NCI-H2029 (cell line): ENCODE data around the gene DENND1C.
"Not testable (repeated sequence)": the region's sequence is repeated elsewhere in the genome, so short reads cannot be mapped to it uniquely, and the experiment has no call there.

ENCODE experiments used
- DNase-seq: peaks from one replicate; lab custom pipeline; 2025; lab: John Stamatoyannopoulos, UW

DENND1C gene

DNA sequence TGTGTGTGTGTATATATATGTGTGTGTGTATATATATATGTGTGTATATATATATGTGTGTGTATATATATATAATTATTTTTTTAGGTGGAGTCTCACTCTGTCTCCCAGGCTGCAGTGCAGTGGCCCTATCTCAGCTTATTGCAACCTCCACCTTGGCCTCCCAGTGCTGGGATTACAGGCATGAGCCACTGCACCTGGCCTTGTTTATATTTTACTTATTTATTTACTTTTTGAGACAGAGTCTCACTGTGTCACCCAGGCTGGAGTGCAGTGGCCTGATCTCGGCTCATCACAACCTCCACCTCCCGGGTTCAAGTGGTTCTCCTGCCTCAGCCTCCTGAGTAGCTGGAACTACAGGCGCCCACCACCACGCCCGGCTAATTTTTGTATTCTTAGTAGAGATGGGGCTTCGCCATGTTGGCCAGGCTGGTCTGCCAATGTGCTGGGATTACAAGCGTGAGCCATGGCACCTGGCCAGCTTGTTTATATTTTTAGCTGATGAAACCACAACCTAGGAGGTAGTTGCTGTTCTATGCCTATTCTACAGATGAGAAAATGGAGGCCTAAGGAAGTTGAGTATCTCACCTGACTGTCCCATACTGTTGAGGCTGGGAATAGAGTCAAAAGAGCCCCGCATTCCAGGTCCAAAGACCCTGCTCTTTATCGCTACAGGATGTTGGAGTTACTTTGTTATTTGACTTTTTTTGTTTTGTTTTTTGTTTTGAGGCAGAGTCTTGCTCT is 26.6 kb upstream of the DENND1C start:
- not testable (repeated sequence) for DNase-seq

GRCh38 chr19:6503407-6504201 is 22.0 kb upstream of the DENND1C start:
- DNase-seq, result no peak

- no peak for DNase-seq
Observed at GRCh38 chr19:6501740-6502648, 20.4 kb upstream of the DENND1C start, which contains the start of gene TUBB4A. TUBB4A (minus strand) TSS chr19:6502309; CDS start chr19:6502212, 97 bp downstream.

- DNase-seq, result no peak
Observed at GRCh38 chr19:6500837-6501739, 19.5 kb upstream of the DENND1C start.

DNA sequence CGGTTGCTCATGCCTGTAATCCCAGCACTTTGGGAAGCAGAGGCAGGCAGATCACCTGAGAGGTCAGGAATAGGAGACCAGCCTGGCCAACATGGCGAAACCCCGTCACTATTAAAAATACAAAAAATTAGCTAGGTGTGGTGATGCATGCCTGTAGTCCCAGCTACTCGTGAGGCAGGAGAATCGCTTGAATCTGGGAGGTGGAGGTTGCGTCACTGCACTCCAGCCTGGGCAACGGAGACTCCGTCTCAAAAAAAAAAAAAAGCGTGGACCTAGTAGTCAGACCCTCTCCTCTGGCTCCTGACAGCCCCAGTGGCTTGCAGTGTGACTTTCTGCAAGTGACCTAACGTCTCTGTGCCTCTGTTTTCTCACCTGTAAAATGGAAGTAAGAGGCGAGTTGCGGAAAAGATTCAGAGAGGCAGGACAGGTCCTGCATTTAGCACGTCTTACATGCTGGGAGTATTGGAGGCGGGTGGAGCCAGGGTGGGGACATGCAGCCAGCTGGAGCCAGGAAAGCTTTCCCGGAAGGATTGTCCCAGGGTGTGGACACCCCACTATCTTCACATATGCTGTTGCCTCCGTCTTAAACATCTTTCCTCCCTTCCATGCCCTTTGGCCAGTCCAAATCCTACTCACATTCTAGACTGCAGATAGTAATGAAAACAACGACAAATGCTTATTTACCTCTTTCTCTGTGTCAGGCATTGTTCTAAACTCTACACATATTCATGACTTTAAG is 17.6 kb upstream of the DENND1C start:
- no peak for DNase-seq

DNA sequence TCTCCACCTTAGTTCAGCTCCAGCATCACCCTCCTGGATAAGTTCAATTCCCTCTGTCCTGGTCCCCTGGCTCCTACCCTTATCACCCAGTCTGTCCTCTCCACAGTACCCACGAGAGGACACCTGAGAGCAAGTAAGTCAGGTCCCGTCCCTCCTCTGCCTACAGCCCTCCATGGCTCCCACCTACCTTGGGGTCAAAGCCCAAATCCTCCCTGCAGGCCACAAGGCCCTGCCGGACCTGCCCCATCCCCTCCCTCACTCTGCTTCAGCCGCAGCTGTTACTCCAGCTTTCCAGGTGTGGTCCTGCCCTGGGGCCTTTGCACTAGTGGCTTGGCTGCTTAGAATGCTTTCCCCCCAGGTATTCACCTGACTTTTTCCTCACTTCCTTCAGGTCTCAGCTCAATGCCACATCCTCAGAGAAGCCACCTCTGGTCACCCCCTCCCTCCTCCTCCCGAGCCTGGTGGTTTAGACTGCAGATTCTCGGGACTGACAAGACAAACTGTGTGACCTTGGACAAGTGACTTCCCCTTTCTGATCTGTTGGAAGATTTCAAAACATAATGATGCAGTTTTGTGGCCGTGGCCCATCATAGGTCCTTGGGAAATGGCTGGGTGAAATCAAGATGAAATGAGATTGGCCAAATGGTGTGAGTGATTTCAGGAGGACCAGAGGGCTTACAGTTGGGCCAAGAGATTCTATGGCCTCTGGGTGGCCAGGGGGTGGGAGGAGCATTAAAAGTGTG is 16.9 kb upstream of the DENND1C start:
- DNase-seq, result no peak

DNA sequence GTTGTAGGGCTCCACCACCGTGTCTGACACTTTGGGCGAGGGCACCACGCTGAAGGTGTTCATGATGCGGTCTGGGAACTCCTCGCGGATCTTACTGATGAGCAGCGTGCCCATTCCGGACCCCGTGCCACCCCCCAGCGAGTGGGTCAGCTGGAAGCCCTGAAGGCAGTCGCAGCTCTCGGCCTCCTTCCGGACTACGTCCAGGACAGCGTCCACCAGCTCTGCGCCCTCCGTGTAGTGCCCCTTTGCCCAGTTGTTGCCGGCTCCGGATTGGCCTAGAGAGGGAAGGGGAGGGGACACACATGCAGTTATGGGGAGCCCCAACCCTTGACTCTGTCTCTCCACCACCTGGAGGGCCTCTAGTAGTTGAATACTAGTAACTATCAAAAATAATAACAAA is 14.4 kb upstream of the DENND1C start:
- no peak for DNase-seq

- no peak for DNase-seq
Observed at GRCh38 chr19:6494438-6495036, 12.9 kb upstream of the DENND1C start.

GRCh38 chr19:6491802-6492592 is 10.4 kb upstream of the DENND1C start:
- no peak for DNase-seq

- no peak for DNase-seq
Observed at GRCh38 chr19:6490134-6490533, 8.5 kb upstream of the DENND1C start.

- DNase-seq, result no peak
Observed at GRCh38 chr19:6489278-6490061, 7.9 kb upstream of the DENND1C start.

DNA sequence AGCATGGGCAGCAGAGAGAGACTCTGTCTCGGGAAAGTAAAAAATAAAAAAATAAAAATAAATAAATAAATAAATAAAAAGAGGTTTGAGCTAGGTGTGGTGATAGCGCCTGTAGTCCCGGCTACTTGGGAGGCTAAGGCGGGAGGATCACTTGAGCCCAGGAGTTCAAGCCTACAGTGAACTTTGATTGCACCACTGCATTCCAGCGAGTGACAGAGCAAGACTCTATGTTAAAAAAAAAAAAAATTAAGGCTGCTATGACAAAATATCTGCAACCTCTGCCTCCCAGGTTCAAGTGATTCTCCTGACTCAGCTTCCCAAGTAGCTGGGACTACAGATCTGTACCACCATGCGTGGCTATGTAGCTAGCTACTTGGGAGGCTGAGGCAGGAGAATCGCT is 3.2 kb upstream of the DENND1C start:
- DNase-seq, result no peak

DNA sequence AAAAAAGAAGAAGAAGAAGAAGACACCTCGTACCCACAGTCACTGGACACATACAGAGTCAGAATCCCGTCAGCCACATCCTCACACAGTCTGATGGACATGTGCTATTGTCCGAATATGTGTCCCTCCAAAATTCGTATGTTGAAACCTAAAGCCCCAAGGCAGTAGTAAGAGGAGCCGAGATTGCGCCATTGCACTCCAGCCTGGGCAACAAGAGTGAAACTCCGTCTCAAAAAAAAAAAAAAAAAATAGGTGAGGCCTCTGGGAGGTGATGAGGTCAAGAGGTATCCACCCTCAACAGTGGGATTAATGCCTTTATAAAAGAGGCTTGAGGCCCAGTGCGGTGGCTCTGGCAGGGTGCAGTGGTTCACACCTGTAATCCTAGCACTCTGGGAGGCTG is 2.6 kb upstream of the DENND1C start:
- no peak for DNase-seq

- no peak for DNase-seq
Observed at GRCh38 chr19:6483235-6483634, 1.6 kb upstream of the DENND1C start.

GRCh38 chr19:6482343-6482686 is 728 bp upstream of the DENND1C start:
- no peak for DNase-seq

GRCh38 chr19:6480848-6481415 is 655 bp downstream of the DENND1C start:
- no peak for DNase-seq

- no peak for DNase-seq
Observed at GRCh38 chr19:6479836-6480398, 1.7 kb downstream of the DENND1C start.
